Measurements from ENCODE around the gene C12orf42.

Gene C12orf42

DNA sequence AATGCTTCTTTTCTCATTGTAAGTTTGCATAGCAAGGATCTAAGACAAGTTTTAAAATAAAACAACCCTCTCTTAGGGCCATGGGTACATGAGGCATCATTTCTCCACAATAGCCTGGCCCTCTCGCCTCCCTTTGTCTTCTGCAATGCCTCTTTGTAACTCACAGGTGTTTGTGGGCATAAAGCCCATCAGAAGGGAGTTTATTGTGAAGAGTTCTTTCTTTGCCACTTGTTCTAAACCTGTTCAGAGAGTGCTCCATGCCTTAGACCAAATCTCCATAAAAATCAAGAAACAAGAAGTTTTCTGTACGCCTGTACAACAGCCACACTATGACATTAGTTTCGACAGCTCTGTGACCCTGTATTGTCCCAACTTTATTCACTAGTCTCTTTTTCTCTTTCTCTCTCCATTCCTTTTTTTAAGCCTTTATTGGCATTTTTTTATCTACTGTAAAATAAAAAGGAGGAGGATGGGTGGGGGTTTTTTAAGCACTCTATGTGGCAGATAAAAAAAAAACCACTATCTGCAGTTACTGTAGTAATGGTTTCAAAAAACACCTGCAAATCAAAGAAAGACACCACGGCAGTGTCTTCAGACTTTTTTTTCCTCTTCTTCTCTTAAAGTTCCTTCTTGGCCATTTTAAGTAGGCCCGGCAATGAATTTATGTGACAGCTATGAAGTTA, 1.6 kb downstream of the C12orf42 start:
- FAIRE-seq, result no peak
- TF ChIP-seq TAF1 (IDR thresholded peaks at IDR 0.05; ENCODE audit: borderline replicate concordance, low read depth, low read length), result no peak
- no peak for TF ChIP-seq POLR2A (IDR thresholded peaks at IDR 0.05; ENCODE audit: low read depth, low read length)
- no peak for TF ChIP-seq POLR2AphosphoS5 (IDR thresholded peaks at IDR 0.05; ENCODE audit: low read depth, low read length)
- DNase-seq (ENCODE audit: insufficient read length), result no peak

DNA sequence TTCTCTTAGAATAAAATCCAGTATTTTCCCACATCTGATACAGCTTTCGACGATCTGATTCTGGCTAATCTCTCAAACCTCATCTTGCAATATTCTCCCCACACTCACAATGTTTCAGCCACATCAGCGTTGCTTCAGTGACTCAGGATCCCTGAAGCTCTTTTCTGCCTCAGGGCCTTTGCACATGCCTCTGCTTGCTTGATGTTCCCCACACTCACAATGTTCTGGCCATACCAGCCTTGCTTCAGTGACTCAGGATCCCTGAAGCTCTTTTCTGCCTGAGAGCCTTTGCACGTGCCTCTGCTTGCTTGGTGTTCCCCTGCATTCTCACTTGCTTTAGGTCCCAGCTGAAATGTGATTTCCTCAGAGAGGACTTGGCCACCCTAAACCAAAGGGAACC, 2.6 kb downstream of the C12orf42 start:
- TF ChIP-seq TAF1 (IDR thresholded peaks at IDR 0.05; ENCODE audit: borderline replicate concordance, low read depth, low read length) (no peak), POLR2A (IDR thresholded peaks at IDR 0.05; ENCODE audit: low read depth, low read length) (no peak), POLR2AphosphoS5 (IDR thresholded peaks at IDR 0.05; ENCODE audit: low read depth, low read length) (no peak)
- no peak for DNase-seq (ENCODE audit: insufficient read length)
- no peak for FAIRE-seq

DNA sequence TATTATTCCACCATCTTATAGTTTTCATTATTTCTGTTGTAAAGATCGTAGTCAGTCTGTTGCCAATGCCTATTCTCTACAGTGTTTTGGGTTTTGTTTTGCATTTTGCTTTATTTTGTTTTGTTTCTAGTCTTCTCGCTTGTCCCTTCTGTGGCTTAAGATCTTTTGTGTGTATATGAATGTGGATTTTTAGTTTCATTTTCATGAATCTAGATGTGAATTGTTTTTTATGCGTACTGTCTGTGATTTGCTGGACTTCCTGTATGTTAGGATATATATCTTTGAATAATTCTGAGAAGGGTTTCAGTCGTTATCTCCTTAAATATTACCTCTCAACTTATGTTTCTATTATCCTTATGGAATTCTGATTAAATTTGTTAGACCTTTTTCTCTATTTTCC, 13.4 kb downstream of the C12orf42 start:
- FAIRE-seq (no peak), DNase-seq (ENCODE audit: insufficient read length) (no peak)
- TF ChIP-seq TAF1 (IDR thresholded peaks at IDR 0.05; ENCODE audit: borderline replicate concordance, low read depth, low read length) (no peak), POLR2AphosphoS5 (IDR thresholded peaks at IDR 0.05; ENCODE audit: low read depth, low read length) (no peak), POLR2A (IDR thresholded peaks at IDR 0.05; ENCODE audit: low read depth, low read length) (no peak)

DNA sequence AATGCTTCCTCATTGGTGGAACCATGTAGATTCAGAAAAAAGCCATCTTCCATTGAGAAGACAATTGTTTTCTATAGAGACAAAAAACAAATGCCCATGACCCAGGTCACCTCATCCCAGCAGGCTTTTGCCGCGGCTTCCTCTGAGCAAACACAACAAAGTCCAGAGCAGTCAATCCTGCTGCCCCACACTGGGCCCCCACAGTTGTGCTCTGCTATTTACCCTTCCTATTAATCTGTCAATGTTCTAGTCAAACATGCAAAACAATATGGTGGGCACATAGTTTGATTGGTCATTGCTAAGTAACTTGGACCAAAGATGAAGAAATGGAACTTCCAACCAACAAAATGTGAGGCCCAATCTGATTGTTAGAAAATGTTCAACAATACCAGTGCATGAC, 20.7 kb downstream of the C12orf42 start:
- no peak for DNase-seq (ENCODE audit: insufficient read length)

DNA sequence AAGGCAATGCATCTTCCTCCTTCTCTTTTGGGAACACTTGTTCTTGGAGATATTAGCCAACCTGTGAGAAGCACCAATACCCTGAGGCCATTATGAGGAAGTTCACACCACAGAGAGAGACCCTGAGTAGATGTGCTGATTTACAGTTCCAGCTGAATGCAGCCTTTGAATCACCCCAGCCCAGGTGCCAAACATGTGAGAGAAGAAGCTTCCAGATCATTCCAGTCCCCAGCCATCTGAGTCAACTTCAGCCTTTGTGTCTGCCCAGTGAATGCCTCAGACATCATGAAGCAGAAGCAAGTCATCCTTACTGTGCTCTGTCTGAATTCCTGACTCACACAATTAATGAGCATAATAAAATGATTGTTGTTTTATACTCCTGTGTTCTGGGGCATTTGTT, 25.1 kb downstream of the C12orf42 start:
- FAIRE-seq (peak; percentile 76), DNase-seq (ENCODE audit: insufficient read length) (no peak)
- TF ChIP-seq POLR2A (IDR thresholded peaks at IDR 0.05; ENCODE audit: low read depth, low read length), result no peak

More for the DNA sequence above, 20.7 kb downstream of the C12orf42 start:
- no peak for FAIRE-seq
- TF ChIP-seq POLR2AphosphoS5 (IDR thresholded peaks at IDR 0.05; ENCODE audit: low read depth, low read length), result no peak

DNA sequence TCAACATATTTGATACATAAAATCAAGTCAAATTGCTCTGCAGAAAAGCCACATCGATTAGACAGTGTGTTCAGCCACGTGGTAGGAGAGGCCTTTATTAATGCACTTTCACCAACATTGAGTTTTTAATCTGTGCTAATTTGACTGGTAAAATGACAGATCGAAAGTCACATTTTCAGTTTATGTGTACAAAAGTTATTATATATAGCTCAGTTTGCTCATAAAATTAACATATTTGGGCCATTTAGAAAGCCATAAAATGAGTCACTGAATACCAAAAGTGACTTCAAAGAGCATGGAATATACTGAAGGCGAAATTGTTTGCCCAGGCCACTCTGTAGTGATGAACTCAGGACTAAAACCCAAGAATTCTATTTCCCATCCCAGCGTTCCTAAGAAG, 26.0 kb downstream of the C12orf42 start:
- FAIRE-seq (no peak), DNase-seq (ENCODE audit: insufficient read length) (no peak)
- no peak for TF ChIP-seq TAF1 (IDR thresholded peaks at IDR 0.05; ENCODE audit: borderline replicate concordance, low read depth, low read length)
- no peak for TF ChIP-seq POLR2A (IDR thresholded peaks at IDR 0.05; ENCODE audit: low read depth, low read length)
- TF ChIP-seq POLR2AphosphoS5 (IDR thresholded peaks at IDR 0.05; ENCODE audit: low read depth, low read length), result no peak

DNA sequence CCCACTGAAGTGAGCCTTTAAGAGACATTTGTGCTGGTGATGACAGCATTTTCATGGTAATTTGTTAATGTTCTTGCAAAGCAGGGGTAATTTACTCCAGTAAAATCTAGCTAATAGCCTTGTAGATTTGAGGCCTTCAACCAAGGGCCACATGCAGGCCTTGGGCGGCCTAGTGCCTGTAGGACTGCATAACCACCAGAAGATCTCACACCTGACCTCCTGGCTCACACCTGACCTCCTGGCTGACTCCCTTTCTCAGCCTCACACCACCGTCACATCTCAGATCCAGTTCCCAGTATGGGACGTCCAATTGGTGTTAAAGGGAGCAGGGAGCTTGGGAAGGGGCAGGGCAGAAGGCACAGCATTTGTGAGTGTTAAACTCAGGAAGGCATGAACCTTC, 26.9 kb downstream of the C12orf42 start:
- FAIRE-seq (no peak), DNase-seq (ENCODE audit: insufficient read length) (no peak)

DNA sequence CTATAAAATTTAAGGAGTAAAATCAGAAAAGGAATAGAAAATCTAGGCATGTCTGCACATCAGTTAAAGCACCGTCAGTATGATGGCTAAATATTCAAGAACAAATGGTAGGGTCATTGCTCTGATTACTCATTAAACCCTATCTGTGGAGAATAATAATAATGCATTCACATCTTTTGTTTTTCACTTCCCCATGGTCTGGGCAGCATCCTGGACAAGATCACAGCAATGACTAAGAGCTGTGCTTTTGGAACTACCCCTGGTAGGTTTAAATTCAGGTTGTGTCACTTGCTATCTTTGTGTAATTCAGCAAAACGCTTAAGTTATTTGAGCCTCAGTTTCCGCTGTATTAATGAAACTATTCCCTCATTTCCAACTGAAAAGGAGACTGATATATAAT, 33.1 kb downstream of the C12orf42 start:
- FAIRE-seq, result peak; percentile 87
- TF ChIP-seq POLR2AphosphoS5 (IDR thresholded peaks at IDR 0.05; ENCODE audit: low read depth, low read length) (no peak), TAF1 (IDR thresholded peaks at IDR 0.05; ENCODE audit: borderline replicate concordance, low read depth, low read length) (no peak), POLR2A (IDR thresholded peaks at IDR 0.05; ENCODE audit: low read depth, low read length) (no peak)
- no peak for DNase-seq (ENCODE audit: insufficient read length)

More for the DNA sequence above, 26.9 kb downstream of the C12orf42 start:
- no peak for TF ChIP-seq POLR2A (IDR thresholded peaks at IDR 0.05; ENCODE audit: low read depth, low read length)
- TF ChIP-seq TAF1 (IDR thresholded peaks at IDR 0.05; ENCODE audit: borderline replicate concordance, low read depth, low read length), result no peak
- TF ChIP-seq POLR2AphosphoS5 (IDR thresholded peaks at IDR 0.05; ENCODE audit: low read depth, low read length), result no peak

DNA sequence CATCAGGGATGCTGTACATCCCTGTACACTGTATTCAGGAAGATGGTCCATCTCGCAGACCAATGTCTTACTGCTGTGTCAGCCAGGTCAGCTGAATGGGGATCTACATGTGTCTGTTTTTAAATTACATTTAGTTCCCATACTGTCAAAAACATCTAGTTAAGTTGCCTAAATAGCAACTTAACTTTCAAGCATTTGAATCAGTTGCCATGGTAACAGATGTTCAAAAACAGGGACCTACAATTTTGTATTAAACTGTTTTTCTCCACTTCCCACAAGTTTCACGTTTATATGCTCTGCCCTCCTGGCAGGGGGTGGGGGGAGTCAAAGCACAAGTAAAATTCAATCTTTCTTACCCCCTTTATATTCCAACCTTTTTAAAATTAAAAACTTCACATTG, 38.3 kb downstream of the C12orf42 start:
- FAIRE-seq, result peak; percentile 66
- TF ChIP-seq POLR2AphosphoS5 (IDR thresholded peaks at IDR 0.05; ENCODE audit: low read depth, low read length), result no peak
- no peak for TF ChIP-seq POLR2A (IDR thresholded peaks at IDR 0.05; ENCODE audit: low read depth, low read length)
- no peak for TF ChIP-seq TAF1 (IDR thresholded peaks at IDR 0.05; ENCODE audit: borderline replicate concordance, low read depth, low read length)

DNA sequence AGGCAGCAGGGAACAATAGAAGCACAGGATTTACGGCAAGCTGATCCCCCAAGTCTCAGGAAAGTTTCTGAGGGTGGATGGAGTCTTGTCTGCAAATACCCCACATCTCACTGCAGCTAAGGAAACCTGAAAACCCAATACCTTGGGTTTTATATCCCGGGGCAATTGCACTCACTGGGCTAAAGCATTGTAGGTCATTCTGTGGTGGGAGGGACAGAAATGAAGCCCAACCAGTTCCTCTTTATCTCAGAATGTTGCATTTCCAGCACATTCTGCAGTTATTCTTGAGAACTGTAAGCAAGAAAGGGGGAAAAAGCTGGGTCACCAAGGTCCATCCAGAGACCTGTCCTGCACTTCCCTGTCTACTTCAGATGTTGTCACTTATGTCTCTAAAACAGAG, 39.8 kb downstream of the C12orf42 start:
- no peak for DNase-seq (ENCODE audit: insufficient read length)
- TF ChIP-seq POLR2AphosphoS5 (IDR thresholded peaks at IDR 0.05; ENCODE audit: low read depth, low read length), result no peak
- no peak for TF ChIP-seq POLR2A (IDR thresholded peaks at IDR 0.05; ENCODE audit: low read depth, low read length)
- no peak for TF ChIP-seq TAF1 (IDR thresholded peaks at IDR 0.05; ENCODE audit: borderline replicate concordance, low read depth, low read length)
- peak; percentile 27 for FAIRE-seq

More for the DNA sequence above, 38.3 kb downstream of the C12orf42 start:
- DNase-seq (ENCODE audit: insufficient read length), result no peak

DNA sequence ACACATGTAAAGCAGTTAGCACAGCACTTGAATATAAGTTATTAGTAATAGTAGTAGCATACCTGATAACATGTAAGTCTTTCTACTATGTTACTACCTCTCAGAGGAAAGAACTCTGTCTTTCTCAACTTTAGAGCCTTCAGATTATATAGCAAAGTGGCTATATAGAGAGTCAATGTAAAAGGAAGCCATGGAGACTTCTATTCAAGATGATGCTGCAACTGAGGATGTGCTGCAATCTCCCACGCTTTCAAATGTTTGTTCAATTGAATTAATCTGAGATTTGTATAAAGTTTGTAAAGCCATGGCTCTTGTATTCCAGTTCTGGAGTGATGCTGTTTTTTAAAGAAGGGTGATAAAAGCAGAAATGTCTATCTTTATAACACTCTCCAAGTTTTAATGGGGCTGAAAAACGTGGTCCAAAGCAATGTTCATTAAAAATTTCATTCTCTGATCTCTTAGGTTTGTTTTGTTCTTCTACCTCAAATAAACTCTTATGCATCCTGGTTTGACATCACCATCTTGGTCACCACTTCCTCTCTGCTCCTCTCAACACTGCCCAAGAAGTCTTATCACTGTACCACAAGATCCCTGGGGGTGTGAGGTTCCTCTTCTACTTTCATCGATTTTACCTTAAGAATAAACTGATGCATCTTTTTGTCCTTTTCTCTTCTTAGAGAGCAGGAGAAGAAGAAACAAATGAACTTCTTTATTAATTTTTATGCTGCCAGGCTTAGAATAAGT, 40.6 kb downstream of the C12orf42 start:
- TF ChIP-seq TAF1 (IDR thresholded peaks at IDR 0.05; ENCODE audit: borderline replicate concordance, low read depth, low read length) (no peak), POLR2AphosphoS5 (IDR thresholded peaks at IDR 0.05; ENCODE audit: low read depth, low read length) (no peak), POLR2A (IDR thresholded peaks at IDR 0.05; ENCODE audit: low read depth, low read length) (no peak)
- peak; percentile 79 for FAIRE-seq
- no peak for DNase-seq (ENCODE audit: insufficient read length)

DNA sequence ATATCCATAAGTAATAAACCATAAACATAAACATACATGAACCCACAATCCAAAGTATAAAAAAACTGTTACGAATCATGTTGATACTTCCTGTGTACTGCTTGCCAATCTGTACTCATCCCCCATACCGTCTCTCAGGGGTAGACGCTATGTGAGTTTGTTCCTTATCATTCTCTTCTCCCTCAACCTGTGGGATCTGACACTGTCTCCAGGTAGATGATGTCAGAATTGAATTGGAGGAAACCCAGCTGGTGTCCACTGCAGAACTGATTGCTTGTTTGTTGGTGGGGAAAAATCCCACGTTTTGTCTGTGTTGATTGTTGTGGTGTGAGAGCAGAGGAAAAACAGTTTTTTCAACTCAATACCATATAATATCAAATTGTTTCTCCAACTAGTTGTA, 50.8 kb downstream of the C12orf42 start:
- no peak for TF ChIP-seq POLR2AphosphoS5 (IDR thresholded peaks at IDR 0.05; ENCODE audit: low read depth, low read length)
- no peak for TF ChIP-seq TAF1 (IDR thresholded peaks at IDR 0.05; ENCODE audit: borderline replicate concordance, low read depth, low read length)
- TF ChIP-seq POLR2A (IDR thresholded peaks at IDR 0.05; ENCODE audit: low read depth, low read length), result no peak
- DNase-seq (ENCODE audit: insufficient read length), result no peak
- FAIRE-seq, result no peak
